Hepatocyte (in vitro differentiated cells): Measurements from ENCODE around the gene FARP1.

Source experiments
- EZH2phosphoT487 ChIP-seq: fragments of 200-600 bp; sonication (generic); IDR thresholded peaks from one replicate; pipeline ENCODE4 v1.6.1; 2018; ENCODE audit warnings: antibody characterized with exemption, mild to moderate bottlenecking, low read depth, moderate library complexity; ENCODE audit not compliant: unreplicated experiment, severe bottlenecking
- TF ChIP-seq, protein P1 (sequence below): fragments of 200-600 bp; sonication (generic); IDR thresholded peaks from 2 replicates; pipeline ENCODE4 v1.5.1; 2016; ENCODE audit warnings: antibody characterized with exemption, mild to moderate bottlenecking; ENCODE audit not compliant: poor library complexity

DNA sequence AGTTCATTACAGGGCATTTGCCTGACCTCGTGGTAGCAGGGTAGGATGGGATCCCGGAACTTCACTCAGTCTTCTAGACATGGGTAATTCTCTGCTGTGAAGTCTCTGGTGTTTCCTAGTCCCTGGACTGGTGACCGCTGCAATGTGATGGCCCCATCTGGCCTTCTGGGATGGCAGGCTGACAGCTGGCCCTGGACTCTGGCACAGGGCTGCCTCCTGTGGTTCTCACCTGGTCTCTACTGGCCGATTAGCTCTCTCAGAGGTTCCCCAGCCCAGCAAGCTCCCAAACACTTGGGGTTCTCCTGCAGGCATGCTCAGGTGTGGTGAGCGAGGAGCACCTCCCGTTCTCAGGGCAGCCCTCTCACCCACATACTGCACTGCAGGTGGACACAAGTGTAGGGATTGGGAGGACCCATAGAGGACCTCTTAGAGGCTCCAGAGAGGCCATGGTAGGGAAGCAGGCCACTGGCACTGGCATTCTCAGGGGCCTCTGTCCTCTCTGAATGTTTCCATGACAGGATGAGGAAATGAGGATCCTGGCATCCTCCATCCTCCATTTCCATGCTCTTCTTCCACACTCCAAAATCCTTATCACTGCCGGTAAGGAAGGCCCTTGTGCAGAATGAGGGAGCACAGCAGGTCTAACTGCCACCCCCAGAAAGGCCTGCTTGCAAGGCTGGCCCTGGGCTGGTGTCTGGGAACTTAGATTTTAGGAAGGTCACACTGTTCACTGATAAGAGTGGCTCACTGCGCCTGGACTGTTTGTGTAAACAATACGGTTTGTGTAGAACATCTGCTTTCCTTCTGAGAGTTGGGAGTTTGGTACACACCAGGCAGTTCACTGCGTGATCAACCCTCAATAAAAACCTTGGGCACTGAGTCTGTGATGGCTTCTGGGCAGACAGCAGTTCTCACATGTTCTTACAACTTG is 31.5 kb upstream of the FARP1 start:
- TF ChIP-seq EZH2phosphoT487 = no peak
- TF ChIP-seq, protein P1, sequence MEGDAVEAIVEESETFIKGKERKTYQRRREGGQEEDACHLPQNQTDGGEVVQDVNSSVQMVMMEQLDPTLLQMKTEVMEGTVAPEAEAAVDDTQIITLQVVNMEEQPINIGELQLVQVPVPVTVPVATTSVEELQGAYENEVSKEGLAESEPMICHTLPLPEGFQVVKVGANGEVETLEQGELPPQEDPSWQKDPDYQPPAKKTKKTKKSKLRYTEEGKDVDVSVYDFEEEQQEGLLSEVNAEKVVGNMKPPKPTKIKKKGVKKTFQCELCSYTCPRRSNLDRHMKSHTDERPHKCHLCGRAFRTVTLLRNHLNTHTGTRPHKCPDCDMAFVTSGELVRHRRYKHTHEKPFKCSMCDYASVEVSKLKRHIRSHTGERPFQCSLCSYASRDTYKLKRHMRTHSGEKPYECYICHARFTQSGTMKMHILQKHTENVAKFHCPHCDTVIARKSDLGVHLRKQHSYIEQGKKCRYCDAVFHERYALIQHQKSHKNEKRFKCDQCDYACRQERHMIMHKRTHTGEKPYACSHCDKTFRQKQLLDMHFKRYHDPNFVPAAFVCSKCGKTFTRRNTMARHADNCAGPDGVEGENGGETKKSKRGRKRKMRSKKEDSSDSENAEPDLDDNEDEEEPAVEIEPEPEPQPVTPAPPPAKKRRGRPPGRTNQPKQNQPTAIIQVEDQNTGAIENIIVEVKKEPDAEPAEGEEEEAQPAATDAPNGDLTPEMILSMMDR = no peak
